ENCODE results near the gene MAPKAPK2. TPM values are rescaled to one million over a fixed set of nuclear protein-coding genes. Genes with fewer than 3 reads are reported as not detected.

MAPKAPK2 gene
- total RNA-seq, 1 donor from 2014 or later = 98.8 TPM

DNA sequence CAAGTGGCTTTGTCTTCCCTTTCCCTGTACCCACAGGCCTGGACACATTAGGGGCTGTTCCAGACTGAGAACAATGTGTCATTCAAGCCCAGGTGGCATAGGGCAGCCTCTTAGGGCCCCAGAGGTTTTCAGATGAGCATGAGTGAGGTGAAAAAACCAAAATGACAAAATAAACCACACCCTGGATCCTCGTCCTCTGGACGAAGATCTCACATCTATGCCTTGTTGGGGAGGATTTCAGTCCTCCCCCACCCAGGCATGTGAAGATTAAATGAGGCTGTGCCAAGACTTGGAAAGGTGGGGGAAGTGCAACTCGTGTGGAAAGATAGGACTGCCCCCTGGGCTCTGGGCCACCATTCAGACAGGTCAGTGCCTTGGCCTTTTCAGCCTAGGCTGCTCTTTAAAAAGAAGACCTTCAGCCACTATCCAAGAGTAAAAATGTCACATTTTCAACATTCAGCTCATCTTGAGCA, 53.1 kb downstream of the MAPKAPK2 start:
- intact Hi-C loops (cut with micrococcal nuclease) = loop anchor here (2.0 kb wide), 1 partner anchor 17 kb away; no protein-coding TSS in a partner anchor
- no peaks in the 10 kb centered on the region for H3K9me3 Mint-ChIP-seq
- no peak overlapping the region for H3K4me3 Mint-ChIP-seq (ENCODE audit: low read depth)
- peaks cover 67% of the 10 kb centered on the region for H3K36me3 Mint-ChIP-seq (ENCODE audit: low read depth)
- H3K27ac Mint-ChIP-seq = peak overlapping the region; percentile 11
- H3K4me1 Mint-ChIP-seq (ENCODE audit: low read depth) = peaks cover 75% of the 10 kb centered on the region
- DNase-seq (ENCODE audit: low spot score) = no peak
- H3K27me3 Mint-ChIP-seq (ENCODE audit: low read depth) = no peaks in the 10 kb centered on the region

DNA sequence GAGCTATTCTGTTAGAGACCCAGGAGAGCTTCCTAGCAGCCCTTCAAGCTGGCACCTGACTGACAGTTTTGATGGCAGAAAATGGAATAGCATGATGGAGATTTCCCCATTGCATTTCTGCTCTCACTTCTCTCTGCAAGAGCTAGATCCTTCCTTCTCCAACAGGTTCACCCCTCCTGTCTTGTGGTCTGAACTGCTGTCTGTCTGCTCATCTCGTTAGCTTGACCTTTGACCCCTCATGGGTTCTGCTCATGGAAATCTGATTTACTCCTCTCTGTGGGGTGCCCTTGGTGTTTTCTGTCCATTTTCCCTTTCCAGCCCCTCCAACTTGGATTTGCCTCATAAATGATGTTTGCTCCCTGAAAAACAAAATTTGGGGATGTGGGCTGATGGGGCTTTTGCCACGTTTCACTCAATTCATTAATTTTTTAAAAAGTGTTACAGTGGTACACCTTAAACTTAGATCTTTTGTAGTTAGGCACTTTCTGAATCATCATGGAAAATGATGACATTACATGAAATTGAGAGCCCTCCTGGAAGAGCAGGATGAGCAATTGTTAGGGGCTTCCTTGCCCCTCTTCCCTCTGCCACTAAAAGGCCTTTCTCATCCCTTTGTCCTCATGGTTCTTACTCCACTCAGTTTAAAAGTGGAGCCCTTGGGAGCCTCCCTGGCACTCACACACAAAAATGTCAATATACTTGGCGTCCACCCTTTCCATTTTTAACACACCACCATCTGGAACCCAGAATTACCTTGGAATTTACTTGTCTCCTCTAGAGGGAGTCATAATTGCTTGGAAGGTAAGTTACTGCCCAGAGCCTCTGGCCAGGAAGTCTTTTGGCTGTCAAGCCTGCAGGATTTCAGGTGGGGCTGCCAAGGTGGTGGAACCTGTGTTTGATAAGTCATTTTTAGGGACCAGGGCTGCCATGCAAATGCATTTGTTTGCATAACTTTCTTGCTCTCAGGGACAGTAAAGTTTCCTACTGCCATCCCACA, 54.0 kb downstream of the MAPKAPK2 start:
- Mint-ChIP-seq H3K4me1 (ENCODE audit: low read depth) (peaks cover 82% of the 10 kb centered on the region), H3K27me3 (ENCODE audit: low read depth) (no peaks in the 10 kb centered on the region), H3K36me3 (ENCODE audit: low read depth) (peaks cover 60% of the 10 kb centered on the region), H3K27ac (peak overlapping the region; percentile 80), H3K4me3 (ENCODE audit: low read depth) (no peak overlapping the region), H3K9me3 (no peaks in the 10 kb centered on the region)
- intact Hi-C loops (cut with micrococcal nuclease) = loop anchor here (1.0 to 2.0 kb wide), 6 partner anchors 18 to 173 kb away; no protein-coding TSS in a partner anchor
- no peak for DNase-seq (ENCODE audit: low spot score)

DNA sequence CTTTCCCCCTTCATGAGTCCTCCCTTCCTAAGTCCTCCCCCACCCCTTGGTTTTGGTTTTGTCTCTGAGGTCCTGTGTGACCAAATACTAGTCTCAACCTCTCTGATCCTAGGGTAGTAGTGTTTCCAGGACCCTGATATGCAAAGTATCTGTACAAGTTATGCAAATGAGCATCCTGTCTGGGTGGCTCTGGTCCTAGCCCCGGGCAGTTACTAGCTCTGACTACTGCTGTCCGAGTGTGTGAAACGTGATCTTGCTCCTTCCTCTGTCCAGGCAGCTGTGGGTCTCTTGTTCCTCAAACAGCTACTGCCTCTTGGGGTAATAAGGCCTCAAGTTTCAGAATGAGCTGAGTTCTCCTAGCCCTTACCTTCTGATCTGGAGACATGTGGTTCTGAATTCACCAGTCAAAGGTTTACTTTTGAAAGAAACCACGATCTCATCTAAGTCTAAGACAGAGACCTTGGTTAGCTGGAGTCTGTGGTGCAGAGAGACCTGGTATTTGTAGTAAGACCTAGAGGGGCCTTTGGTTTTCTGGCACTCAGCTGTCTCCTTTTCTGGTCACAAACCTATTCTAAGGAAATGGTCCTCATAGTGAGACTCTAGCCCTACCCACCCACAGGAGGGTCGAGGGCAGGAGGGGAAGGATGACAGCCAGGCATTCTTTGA, 54.8 kb downstream of the MAPKAPK2 start:
- H3K9me3 Mint-ChIP-seq = no peaks in the 10 kb centered on the region
- DNase-seq (ENCODE audit: low spot score) = no peak
- peak overlapping the region; percentile 80 for H3K27ac Mint-ChIP-seq
- H3K36me3 Mint-ChIP-seq (ENCODE audit: low read depth) = peaks cover 56% of the 10 kb centered on the region
- intact Hi-C loops (cut with micrococcal nuclease) = loop anchor here (1.0 to 2.0 kb wide), 6 partner anchors 19 to 172 kb away; no protein-coding TSS in a partner anchor
- H3K4me3 Mint-ChIP-seq (ENCODE audit: low read depth) = peak overlapping the region; percentile 15
- H3K27me3 Mint-ChIP-seq (ENCODE audit: low read depth) = no peaks in the 10 kb centered on the region
- peaks cover 83% of the 10 kb centered on the region for H3K4me1 Mint-ChIP-seq (ENCODE audit: low read depth)

DNA sequence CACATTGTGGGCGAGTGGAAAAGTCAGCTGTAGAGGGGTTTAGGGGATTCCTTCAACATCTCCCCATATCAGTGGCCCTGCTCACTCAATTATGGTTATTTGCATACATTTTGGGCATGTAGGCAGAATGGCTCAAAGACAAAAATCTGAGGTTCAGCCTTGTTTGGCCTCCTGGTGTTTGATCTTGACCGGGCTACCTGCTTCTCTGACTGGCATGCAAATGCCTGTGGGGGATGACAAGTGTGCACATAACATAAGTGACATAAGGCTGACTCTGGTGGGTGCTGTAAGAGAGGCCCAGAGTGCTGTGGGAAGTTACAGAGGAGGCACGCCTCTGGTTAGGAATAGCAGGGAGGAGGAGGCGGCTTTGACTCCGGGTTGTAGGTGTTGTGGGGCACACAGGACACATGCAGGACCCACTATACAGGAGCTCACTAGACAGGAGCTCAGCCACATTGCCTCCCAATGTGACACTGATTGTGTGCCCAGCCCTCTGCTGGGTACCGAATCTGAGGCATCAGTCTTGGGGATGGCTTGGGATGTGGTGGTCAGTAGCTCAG, 56.5 kb downstream of the MAPKAPK2 start:
- H3K4me1 Mint-ChIP-seq (ENCODE audit: low read depth) = peaks cover 83% of the 10 kb centered on the region
- H3K27ac Mint-ChIP-seq = no peak overlapping the region
- no peaks in the 10 kb centered on the region for H3K27me3 Mint-ChIP-seq (ENCODE audit: low read depth)
- no peak overlapping the region for H3K4me3 Mint-ChIP-seq (ENCODE audit: low read depth)
- no peaks in the 10 kb centered on the region for H3K9me3 Mint-ChIP-seq
- intact Hi-C loops (cut with micrococcal nuclease) = no loop called here
- no peak for DNase-seq (ENCODE audit: low spot score)
- H3K36me3 Mint-ChIP-seq (ENCODE audit: low read depth) = peaks cover 46% of the 10 kb centered on the region

DNA sequence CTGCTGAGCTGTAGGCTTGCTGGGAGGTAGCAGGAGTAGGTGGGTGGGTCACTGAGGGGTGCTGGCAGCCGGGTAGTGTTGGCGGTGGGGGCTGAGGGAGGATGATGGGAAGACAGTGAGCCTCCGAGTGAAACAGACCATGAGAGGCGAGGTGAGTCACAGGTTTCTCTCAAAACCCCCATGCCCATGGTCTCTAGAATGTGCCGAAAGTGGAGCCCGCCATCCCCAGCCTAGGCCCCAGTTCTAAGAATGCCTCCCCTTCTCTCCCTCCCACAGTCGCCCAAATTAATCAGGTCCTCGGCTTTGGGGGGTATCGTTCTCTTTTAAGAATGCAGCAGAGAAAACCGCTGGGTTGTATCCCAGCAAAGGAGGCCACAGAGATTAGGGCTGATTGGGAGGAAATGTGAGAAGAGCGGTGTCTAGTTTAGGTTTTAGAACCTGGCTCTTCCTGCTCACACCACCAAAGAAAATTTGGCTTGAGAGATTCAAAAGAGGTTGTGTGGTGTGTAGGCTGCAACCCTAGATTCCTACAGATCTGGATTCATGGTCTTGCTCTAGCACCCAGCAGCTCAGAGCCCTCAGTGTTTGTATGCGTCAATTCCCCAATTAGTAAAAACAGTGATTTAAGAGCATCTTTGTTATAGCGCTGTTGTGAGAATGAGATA, 58.1 kb downstream of the MAPKAPK2 start:
- Mint-ChIP-seq H3K9me3 (no peaks in the 10 kb centered on the region), H3K4me1 (ENCODE audit: low read depth) (peaks cover 73% of the 10 kb centered on the region), H3K27ac (no peak overlapping the region), H3K36me3 (ENCODE audit: low read depth) (peaks cover 42% of the 10 kb centered on the region), H3K4me3 (ENCODE audit: low read depth) (no peak overlapping the region), H3K27me3 (ENCODE audit: low read depth) (no peaks in the 10 kb centered on the region)
- no peak for DNase-seq (ENCODE audit: low spot score)
- intact Hi-C loops (cut with micrococcal nuclease) = no loop called here

DNA sequence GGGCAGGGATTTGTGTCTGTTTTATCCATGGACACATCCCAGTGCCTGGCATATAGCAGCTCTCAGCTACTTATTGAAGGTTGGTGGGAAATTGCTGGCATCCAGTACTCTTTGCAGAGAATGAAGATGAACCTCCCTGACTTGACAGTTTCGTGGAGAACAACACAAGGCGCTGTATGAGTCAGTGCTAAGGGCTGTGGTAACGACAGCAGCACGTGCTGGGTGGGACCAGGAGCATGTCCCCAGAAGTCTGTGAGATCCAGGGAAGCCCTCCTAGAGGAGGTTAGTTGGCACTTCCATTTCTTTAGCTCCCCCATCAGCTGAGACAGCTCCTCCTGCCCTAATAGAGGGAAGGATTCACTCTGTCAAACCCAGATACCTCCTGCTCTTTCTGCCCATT, 60.0 kb downstream of the MAPKAPK2 start:
- intact Hi-C loops (cut with micrococcal nuclease) = no loop called here
- no peaks in the 10 kb centered on the region for H3K9me3 Mint-ChIP-seq
- peaks cover 3% of the 10 kb centered on the region for H3K27me3 Mint-ChIP-seq (ENCODE audit: low read depth)
- no peak overlapping the region for H3K27ac Mint-ChIP-seq
- H3K4me1 Mint-ChIP-seq (ENCODE audit: low read depth) = peaks cover 65% of the 10 kb centered on the region
- peaks cover 31% of the 10 kb centered on the region for H3K36me3 Mint-ChIP-seq (ENCODE audit: low read depth)
- no peak overlapping the region for H3K4me3 Mint-ChIP-seq (ENCODE audit: low read depth)
- DNase-seq (ENCODE audit: low spot score) = no peak

DNA sequence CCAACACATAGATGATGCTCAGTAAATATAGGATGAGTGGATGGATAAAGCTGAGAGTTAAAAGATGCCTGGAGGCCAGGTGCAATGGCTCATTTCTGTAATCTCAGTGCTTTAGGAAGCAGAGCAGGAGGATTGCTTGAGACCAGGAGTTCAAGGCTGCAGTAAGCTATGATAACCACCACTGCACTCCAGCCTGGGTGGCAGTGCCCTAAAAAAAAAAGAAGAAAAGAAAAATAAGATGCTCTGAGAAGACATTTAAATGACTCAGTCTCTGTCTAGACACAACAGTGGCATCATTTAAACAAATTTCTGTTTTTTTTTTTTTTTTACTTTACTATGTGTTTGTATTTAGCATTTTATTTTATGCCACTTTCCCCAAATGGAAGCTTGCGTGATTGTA, 60.6 kb downstream of the MAPKAPK2 start:
- Mint-ChIP-seq H3K27me3 (ENCODE audit: low read depth) (peaks cover 3% of the 10 kb centered on the region), H3K27ac (no peak overlapping the region), H3K4me1 (ENCODE audit: low read depth) (peaks cover 59% of the 10 kb centered on the region), H3K9me3 (no peaks in the 10 kb centered on the region), H3K4me3 (ENCODE audit: low read depth) (no peak overlapping the region), H3K36me3 (ENCODE audit: low read depth) (peaks cover 31% of the 10 kb centered on the region)
- no peak for DNase-seq (ENCODE audit: low spot score)
- intact Hi-C loops (cut with micrococcal nuclease) = no loop called here

DNA sequence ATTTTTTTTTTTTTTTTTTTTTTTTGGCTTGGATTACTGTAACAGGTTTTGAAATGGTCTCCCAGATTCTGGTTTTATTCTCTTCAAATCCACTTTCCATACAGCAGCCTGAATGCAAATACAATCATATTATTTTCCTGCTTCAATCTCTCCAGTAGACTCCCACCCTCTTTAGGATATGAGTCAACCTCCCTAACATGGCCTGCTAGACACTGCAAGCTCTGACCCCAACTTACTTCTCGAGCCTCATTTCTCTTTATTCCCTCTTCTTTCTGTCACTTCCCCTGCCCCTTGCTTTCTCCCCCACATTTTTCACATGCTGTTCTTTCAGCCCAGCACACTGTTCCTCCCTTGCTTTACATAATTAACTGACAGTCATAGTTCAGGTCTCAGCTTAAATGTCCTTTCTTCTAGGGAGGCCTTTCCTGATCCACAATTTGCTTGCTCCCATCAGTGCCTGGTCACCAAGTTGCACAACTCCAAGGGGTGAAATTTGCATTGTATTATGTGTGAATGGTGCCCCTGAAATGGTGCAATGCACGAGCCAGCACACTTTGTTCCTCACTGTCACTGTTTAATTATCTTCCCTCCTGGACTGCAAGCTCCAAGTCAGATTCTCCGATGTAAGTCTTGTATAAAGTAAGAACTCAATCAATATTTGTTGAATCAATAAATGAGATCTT, 63.8 kb downstream of the MAPKAPK2 start:
- no peak overlapping the region for H3K27ac Mint-ChIP-seq
- no peaks in the 10 kb centered on the region for H3K9me3 Mint-ChIP-seq
- no peak for DNase-seq (ENCODE audit: low spot score)
- peaks cover 34% of the 10 kb centered on the region for H3K4me1 Mint-ChIP-seq (ENCODE audit: low read depth)
- no peak overlapping the region for H3K4me3 Mint-ChIP-seq (ENCODE audit: low read depth)
- peaks cover 24% of the 10 kb centered on the region for H3K36me3 Mint-ChIP-seq (ENCODE audit: low read depth)
- intact Hi-C loops (cut with micrococcal nuclease) = no loop called here
- peaks cover 13% of the 10 kb centered on the region for H3K27me3 Mint-ChIP-seq (ENCODE audit: low read depth)

DNA sequence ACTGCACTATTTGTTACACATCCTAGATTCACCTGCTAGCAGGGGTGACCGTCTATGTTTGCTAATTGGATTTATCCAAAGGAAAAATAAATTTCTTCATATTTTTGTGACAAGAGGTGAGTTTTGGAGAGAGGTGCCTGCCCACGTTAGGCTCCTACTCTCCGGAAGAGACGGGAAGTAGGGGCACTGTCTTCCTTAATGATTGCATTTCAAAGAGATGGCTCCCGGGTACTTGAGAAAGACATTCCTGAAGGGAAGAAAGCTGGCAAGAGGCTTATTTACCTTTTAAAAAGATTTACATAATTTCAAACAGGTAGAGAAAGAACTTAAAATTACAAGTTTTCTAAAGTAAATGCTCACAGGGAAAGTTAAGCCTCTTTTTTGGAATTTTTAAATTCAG, 67.2 kb downstream of the MAPKAPK2 start:
- H3K4me1 Mint-ChIP-seq (ENCODE audit: low read depth) = peaks cover 36% of the 10 kb centered on the region

DNA sequence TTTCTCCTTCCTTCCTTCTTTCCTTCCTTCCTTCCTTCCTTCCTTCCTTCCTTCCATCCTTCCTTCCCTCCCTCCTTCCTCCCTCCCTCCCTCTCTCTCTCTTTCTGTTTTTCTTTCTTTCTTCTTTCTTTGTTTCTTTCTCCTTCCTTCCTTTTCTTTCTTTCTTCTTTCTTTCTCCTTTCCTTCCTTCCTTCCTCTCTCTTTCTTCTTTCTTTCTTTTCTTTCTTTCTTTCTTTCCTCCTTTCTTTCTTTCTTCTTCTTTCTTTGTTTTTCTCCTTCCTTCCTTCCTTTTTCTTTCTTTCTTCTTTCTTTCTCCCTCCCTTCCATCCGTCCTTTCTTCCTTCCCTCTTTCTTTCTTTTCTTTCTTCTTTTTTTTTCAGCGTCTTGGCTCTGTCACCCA, 67.8 kb downstream of the MAPKAPK2 start:
- DNase-seq (ENCODE audit: low spot score) = no peak
- Mint-ChIP-seq H3K27me3 (ENCODE audit: low read depth) (peaks cover 19% of the 10 kb centered on the region), H3K4me1 (ENCODE audit: low read depth) (peaks cover 36% of the 10 kb centered on the region), H3K27ac (no peak overlapping the region), H3K4me3 (ENCODE audit: low read depth) (no peak overlapping the region), H3K9me3 (peaks cover 10% of the 10 kb centered on the region), H3K36me3 (ENCODE audit: low read depth) (peaks cover 22% of the 10 kb centered on the region)
- intact Hi-C loops (cut with micrococcal nuclease) = no loop called here

More for the DNA sequence above, 67.2 kb downstream of the MAPKAPK2 start:
- H3K4me3 Mint-ChIP-seq (ENCODE audit: low read depth) = no peak overlapping the region
- DNase-seq (ENCODE audit: low spot score) = no peak
- peaks cover 10% of the 10 kb centered on the region for H3K9me3 Mint-ChIP-seq
- H3K36me3 Mint-ChIP-seq (ENCODE audit: low read depth) = peaks cover 27% of the 10 kb centered on the region
- intact Hi-C loops (cut with micrococcal nuclease) = no loop called here
- peaks cover 19% of the 10 kb centered on the region for H3K27me3 Mint-ChIP-seq (ENCODE audit: low read depth)
- no peak overlapping the region for H3K27ac Mint-ChIP-seq

DNA sequence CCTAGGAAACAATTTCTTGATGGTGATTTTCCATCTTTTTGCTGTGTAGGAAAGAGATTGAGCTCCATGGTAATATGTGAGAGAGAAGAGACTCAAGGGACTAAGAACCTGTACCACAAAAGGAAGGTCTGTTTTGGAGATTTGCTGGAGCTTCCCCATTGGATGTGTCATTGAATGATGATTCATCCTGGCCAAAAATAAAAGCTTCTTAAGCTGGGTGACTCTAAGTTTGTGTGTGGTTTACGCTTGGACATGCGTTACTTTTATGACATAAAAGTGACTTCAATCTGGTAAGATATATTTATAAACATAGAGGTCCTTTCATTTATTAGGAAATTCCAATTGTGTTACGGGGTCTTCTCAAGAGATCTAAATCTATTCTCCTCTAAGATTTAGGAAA, 68.4 kb downstream of the MAPKAPK2 start:
- Mint-ChIP-seq H3K4me3 (ENCODE audit: low read depth) (no peak overlapping the region), H3K9me3 (peaks cover 10% of the 10 kb centered on the region), H3K27ac (no peak overlapping the region), H3K27me3 (ENCODE audit: low read depth) (peaks cover 19% of the 10 kb centered on the region), H3K4me1 (ENCODE audit: low read depth) (peaks cover 34% of the 10 kb centered on the region), H3K36me3 (ENCODE audit: low read depth) (peaks cover 19% of the 10 kb centered on the region)
- no peak for DNase-seq (ENCODE audit: low spot score)
- intact Hi-C loops (cut with micrococcal nuclease) = no loop called here

DNA sequence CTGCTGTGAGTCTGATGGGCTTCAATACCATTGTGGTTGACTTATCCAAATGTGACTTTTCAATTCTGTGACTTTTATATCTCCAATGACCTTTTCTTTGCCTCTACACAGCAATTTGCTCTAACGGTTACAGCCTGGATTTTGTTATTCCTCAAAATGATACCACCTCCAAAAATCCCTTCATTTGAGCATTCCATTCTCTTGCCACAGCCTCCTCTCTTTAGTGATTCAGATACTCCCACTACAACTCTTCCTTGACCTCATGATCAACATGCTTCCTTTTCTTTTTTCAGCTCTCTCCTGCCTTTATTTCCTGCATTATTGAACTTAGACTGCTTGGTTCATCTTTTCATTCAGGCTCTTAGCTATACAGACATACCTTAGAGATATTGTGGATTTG, 69.3 kb downstream of the MAPKAPK2 start:
- intact Hi-C loops (cut with micrococcal nuclease) = no loop called here
- Mint-ChIP-seq H3K4me1 (ENCODE audit: low read depth) (peaks cover 27% of the 10 kb centered on the region), H3K36me3 (ENCODE audit: low read depth) (peaks cover 18% of the 10 kb centered on the region), H3K9me3 (peaks cover 10% of the 10 kb centered on the region), H3K4me3 (ENCODE audit: low read depth) (no peak overlapping the region), H3K27me3 (ENCODE audit: low read depth) (peaks cover 19% of the 10 kb centered on the region), H3K27ac (no peak overlapping the region)
- DNase-seq (ENCODE audit: low spot score) = no peak
